ENCODE results near the gene ABHD17A.
A peak's percentile ranks its signal among the peaks of the same experiment; 100 is the strongest.
"Not testable (repeated sequence)": the region's sequence is repeated elsewhere in the genome, so short reads cannot be mapped to it uniquely, and the experiment has no call there.

The ABHD17A gene

GRCh38 chr19:1880611-1881392 lies 4.5 kb downstream of the ABHD17A start:
- Histone ChIP-seq H3K27me3 (ENCODE audit: insufficient read depth, insufficient read length) (no peaks in the 10 kb centered on the region), H3K9ac (ENCODE audit: insufficient read length, low read depth) (peak overlapping the region; percentile 36), H3K4me3 (ENCODE audit: insufficient read length, low read depth) (no peak overlapping the region), H3K4me1 (ENCODE audit: insufficient read depth, insufficient read length) (peaks cover 15% of the 10 kb centered on the region), H3K9me3 (ENCODE audit: insufficient read depth, low read length) (no peaks in the 10 kb centered on the region), H3K36me3 (ENCODE audit: insufficient read depth, insufficient read length, low read length) (peaks cover 23% of the 10 kb centered on the region)
- TF ChIP-seq ZNF274 (IDR thresholded peaks at IDR 0.05; ENCODE audit: low read depth, low read length) (no peak), YY1 (IDR thresholded peaks at IDR 0.05; ENCODE audit: insufficient read depth, insufficient read length) (no peak), SUZ12 (IDR thresholded peaks at IDR 0.05; ENCODE audit: extremely low read depth, insufficient read depth, insufficient read length) (no peak)
- no peak for DNase-seq (ENCODE audit: low read depth, low spot score)

GRCh38 chr19:1879982-1880381 lies 5.3 kb downstream of the ABHD17A start:
- not testable (repeated sequence) for H3K9me3 ChIP-seq (ENCODE audit: insufficient read depth, low read length); H3K27me3 ChIP-seq (ENCODE audit: insufficient read depth, insufficient read length); H3K9ac ChIP-seq (ENCODE audit: insufficient read length, low read depth); DNase-seq (ENCODE audit: low read depth, low spot score); H3K4me3 ChIP-seq (ENCODE audit: insufficient read length, low read depth)
- peaks cover 15% of the 10 kb centered on the region for H3K4me1 ChIP-seq (ENCODE audit: insufficient read depth, insufficient read length)
- peaks cover 23% of the 10 kb centered on the region for H3K36me3 ChIP-seq (ENCODE audit: insufficient read depth, insufficient read length, low read length)

GRCh38 chr19:1878583-1878982 lies 6.7 kb downstream of the ABHD17A start:
- not testable (repeated sequence) for DNase-seq (ENCODE audit: low read depth, low spot score); H3K4me3 ChIP-seq (ENCODE audit: insufficient read length, low read depth); H3K9ac ChIP-seq (ENCODE audit: insufficient read length, low read depth); H3K9me3 ChIP-seq (ENCODE audit: insufficient read depth, low read length); H3K27me3 ChIP-seq (ENCODE audit: insufficient read depth, insufficient read length)
- Histone ChIP-seq H3K4me1 (ENCODE audit: insufficient read depth, insufficient read length) (peaks cover 13% of the 10 kb centered on the region), H3K36me3 (ENCODE audit: insufficient read depth, insufficient read length, low read length) (peaks cover 30% of the 10 kb centered on the region)

- not testable (repeated sequence) for H3K4me3 ChIP-seq (ENCODE audit: insufficient read length, low read depth); H3K4me1 ChIP-seq (ENCODE audit: insufficient read depth, insufficient read length); H3K27me3 ChIP-seq (ENCODE audit: insufficient read depth, insufficient read length); H3K9me3 ChIP-seq (ENCODE audit: insufficient read depth, low read length); H3K9ac ChIP-seq (ENCODE audit: insufficient read length, low read depth); DNase-seq (ENCODE audit: low read depth, low spot score)
- H3K36me3 ChIP-seq (ENCODE audit: insufficient read depth, insufficient read length, low read length): peaks cover 35% of the 10 kb centered on the region
These were observed 8.0 kb downstream of the ABHD17A start for GRCh38 chr19:1877280-1877660.

GRCh38 chr19:1876496-1877279 lies 8.6 kb downstream of the ABHD17A start:
- Histone ChIP-seq H3K36me3 (ENCODE audit: insufficient read depth, insufficient read length, low read length) (peaks cover 33% of the 10 kb centered on the region), H3K4me3 (ENCODE audit: insufficient read length, low read depth) (peak overlapping the region; percentile 100), H3K9ac (ENCODE audit: insufficient read length, low read depth) (peak overlapping the region; percentile 100)
- DNase-seq (ENCODE audit: low read depth, low spot score); H3K4me1 ChIP-seq (ENCODE audit: insufficient read depth, insufficient read length); H3K9me3 ChIP-seq (ENCODE audit: insufficient read depth, low read length); H3K27me3 ChIP-seq (ENCODE audit: insufficient read depth, insufficient read length): not testable (repeated sequence)

GRCh38 chr19:1875646-1876495 lies 9.4 kb downstream of the ABHD17A start:
- peaks cover 37% of the 10 kb centered on the region for H3K36me3 ChIP-seq (ENCODE audit: insufficient read depth, insufficient read length, low read length)
- H3K4me1 ChIP-seq (ENCODE audit: insufficient read depth, insufficient read length): peaks cover 12% of the 10 kb centered on the region
- TF ChIP-seq YY1 (IDR thresholded peaks at IDR 0.05; ENCODE audit: insufficient read depth, insufficient read length) (no peak), SUZ12 (IDR thresholded peaks at IDR 0.05; ENCODE audit: extremely low read depth, insufficient read depth, insufficient read length) (no peak), ZNF274 (IDR thresholded peaks at IDR 0.05; ENCODE audit: low read depth, low read length) (no peak)
- no peaks in the 10 kb centered on the region for H3K27me3 ChIP-seq (ENCODE audit: insufficient read depth, insufficient read length)
- no peaks in the 10 kb centered on the region for H3K9me3 ChIP-seq (ENCODE audit: insufficient read depth, low read length)
- DNase-seq (ENCODE audit: low read depth, low spot score): peak; percentile 90
- H3K4me3 ChIP-seq (ENCODE audit: insufficient read length, low read depth): peak overlapping the region; percentile 100
- H3K9ac ChIP-seq (ENCODE audit: insufficient read length, low read depth): peak overlapping the region; percentile 100

GRCh38 chr19:1875265-1875645 lies 10.0 kb downstream of the ABHD17A start:
- H3K27me3 ChIP-seq (ENCODE audit: insufficient read depth, insufficient read length); H3K9me3 ChIP-seq (ENCODE audit: insufficient read depth, low read length); DNase-seq (ENCODE audit: low read depth, low spot score): not testable (repeated sequence)
- Histone ChIP-seq H3K4me3 (ENCODE audit: insufficient read length, low read depth) (peak overlapping the region; percentile 100), H3K36me3 (ENCODE audit: insufficient read depth, insufficient read length, low read length) (peaks cover 32% of the 10 kb centered on the region), H3K9ac (ENCODE audit: insufficient read length, low read depth) (peak overlapping the region; percentile 100), H3K4me1 (ENCODE audit: insufficient read depth, insufficient read length) (peaks cover 15% of the 10 kb centered on the region)
